SK-MEL-5 (cell line): ENCODE data around the gene BUB1. TPM values are rescaled to one million over a fixed set of nuclear protein-coding genes. Genes with fewer than 3 reads are reported as not detected.
"Not testable (repeated sequence)": the region's sequence is repeated elsewhere in the genome, so short reads cannot be mapped to it uniquely, and the experiment has no call there.

ENCODE experiments used
- DNase-seq: peaks from one replicate; pipeline ENCODE4 v3.0.0-alpha.2; 2016; ENCODE audit warnings: low read depth, low spot score
- in situ Hi-C: cut with HindIII; loops from 2 replicates; pipeline ENCODE4 v1.10.0; 2016; ENCODE audit warnings: low sequenced_read_pairs, high pct_unique_total_duplicates, low pct_unique_long_range_greater_than_20kb
- total RNA-seq: library from RNA; depleted of rRNA; stranded (reverse); fragments of >200 nt; shearing (Covaris generic); gene quantifications from 2 replicates; pipeline ENCODE4 v1.2.3, GENCODE V29; 2014

The BUB1 gene
- total RNA-seq, 1 experiment from 2014 or later: 52.6 TPM

DNA sequence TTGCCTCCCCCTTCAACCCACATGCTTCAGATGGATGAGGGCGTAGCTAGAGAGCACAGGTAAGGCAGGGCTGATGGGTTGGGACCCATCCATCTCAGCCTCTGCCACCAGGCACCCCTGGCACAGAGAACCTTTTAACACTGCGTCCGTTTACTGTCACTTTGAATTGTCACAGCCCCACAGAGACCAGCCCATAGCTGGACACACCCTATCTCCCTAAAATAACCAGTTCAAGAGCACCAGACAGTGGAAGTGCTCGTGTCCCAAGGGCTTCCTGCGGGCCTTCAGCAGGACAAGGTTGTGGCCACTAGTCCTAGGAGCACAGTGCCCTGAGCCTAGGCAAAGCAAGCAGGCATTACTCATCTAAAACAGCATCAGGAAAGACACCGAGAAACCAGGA is 20.4 kb upstream of the BUB1 start:
- DNase-seq, in situ Hi-C loops: not testable (repeated sequence)

DNA sequence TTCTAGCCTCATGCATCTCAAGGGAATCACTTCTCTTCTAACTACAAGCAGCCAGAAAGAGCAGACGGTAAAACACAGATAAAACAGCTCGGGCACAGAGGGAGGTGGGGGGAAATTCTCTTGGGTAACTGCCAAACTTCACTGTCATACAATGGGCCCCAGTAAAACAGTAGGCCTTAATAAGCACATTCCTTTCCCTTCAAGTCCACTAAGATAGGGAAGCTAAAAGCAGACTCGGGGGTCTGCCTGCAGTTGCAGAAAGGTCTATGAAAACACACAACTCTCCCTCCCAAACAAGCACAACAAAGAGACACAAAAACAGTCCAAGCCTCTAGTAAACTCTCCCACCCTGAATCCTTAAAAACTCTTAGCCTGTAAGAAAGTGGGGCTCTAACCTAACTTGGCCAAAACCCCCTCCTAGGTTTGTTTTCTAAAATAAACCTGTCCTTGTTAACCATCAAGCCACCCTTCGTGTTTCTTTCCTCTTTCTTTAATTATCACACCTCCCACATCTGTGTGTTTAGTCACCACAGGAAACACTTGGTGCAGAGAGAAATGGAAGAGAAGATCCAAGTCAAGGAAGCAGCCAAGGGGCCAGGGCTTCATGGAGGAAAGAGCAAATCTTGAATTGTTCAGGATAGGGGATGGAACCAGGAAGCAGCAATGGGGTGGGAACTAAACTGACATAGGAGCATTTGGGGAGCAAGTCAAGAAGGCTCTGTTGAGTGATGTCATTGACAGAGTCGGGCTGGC is 17.5 kb upstream of the BUB1 start:
- DNase-seq, in situ Hi-C loops: not testable (repeated sequence)

DNA sequence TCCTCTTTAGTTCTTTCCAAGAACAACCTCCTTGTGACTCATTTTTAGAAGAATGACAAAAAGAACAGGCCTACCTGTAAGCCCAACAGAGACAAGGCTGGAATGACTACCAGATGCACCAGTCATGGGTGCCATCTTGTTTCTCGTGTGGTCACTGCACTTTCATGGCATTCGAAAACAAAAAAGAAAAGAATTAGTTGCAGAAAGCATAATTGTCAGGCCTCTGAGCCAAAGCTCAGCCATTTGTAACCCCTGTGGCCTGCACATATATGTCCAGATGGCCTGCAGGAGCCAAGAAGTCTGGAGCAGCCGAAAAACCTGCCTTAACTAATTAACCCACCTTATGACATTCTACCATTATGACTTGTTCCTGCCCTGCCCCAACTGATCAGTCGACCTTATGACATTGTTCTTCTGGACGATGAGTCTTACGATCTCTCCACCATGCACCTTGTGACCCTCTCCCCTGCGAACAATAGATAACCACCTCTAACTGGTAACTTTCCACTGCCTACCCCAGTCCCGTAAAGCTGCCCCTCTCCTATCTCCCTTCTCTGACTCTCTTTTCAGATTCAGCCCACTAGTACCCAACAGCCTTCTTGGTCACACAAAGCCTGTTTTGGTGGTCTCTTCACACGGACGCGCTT is 13.9 kb upstream of the BUB1 start:
- in situ Hi-C loops: no loop called here
- DNase-seq: no peak

GRCh38 chr2:110690083-110690965 is 12.5 kb upstream of the BUB1 start:
- in situ Hi-C loops: no loop called here

DNA sequence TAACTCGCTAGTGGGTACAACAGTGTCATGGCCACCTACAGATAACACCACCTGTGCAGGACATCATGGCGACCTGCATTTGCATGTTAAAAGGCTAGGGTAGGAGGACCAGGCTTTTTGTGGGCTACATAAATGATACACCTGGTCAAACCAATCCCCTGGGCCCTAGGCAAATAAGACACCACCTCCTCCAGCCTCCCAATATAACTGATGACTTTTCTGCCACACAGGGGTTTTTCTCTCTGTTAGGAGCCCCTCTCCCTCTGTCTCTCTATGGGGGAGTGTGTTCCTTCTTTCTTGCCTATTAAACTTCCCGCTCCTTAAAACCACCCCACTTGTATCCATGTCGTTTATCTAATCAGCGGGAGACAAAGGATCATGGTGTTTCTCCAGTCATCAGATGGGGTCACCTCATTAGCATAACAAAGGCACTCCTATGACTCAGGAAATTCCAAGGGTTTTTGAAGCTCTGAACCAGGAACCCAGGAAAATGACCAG is 10.8 kb upstream of the BUB1 start:
- in situ Hi-C loops: no loop called here
- DNase-seq: no peak

More at GRCh38 chr2:110690083-110690965, 12.5 kb upstream of the BUB1 start:
- DNase-seq: no peak

GRCh38 chr2:110687775-110688484 is 10.1 kb upstream of the BUB1 start:
- DNase-seq, in situ Hi-C loops: not testable (repeated sequence)

GRCh38 chr2:110682872-110683271 is 5.0 kb upstream of the BUB1 start:
- in situ Hi-C loops: no loop called here
- DNase-seq: no peak

- in situ Hi-C loops: no loop called here
- no peak for DNase-seq
Measured at GRCh38 chr2:110682267-110682666, 4.4 kb upstream of the BUB1 start.

- no peak for DNase-seq
- in situ Hi-C loops: no loop called here
Measured at GRCh38 chr2:110680709-110681108, 2.8 kb upstream of the BUB1 start.

- in situ Hi-C loops: no loop called here
- no peak for DNase-seq
Measured at GRCh38 chr2:110679865-110680264, 2.0 kb upstream of the BUB1 start.

DNA sequence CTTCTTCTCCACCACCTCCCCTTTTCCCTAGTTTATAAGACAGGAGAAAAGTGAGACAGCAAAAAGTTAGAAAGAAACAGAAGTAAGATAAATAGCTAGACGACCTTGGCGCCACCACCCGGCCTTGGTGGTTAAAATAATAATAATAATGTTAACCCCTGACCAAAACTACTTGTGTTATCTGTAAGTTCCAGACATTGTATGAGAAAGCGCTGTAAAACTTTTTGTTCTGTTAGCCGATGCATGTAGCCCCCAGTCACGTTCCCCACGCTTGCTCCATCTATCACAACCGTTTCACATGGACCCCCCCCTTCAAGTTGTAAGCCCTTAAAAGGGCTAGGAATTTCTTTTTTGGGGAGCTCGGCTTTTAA is 1.5 kb upstream of the BUB1 start:
- DNase-seq: no peak
- in situ Hi-C loops: no loop called here

DNA sequence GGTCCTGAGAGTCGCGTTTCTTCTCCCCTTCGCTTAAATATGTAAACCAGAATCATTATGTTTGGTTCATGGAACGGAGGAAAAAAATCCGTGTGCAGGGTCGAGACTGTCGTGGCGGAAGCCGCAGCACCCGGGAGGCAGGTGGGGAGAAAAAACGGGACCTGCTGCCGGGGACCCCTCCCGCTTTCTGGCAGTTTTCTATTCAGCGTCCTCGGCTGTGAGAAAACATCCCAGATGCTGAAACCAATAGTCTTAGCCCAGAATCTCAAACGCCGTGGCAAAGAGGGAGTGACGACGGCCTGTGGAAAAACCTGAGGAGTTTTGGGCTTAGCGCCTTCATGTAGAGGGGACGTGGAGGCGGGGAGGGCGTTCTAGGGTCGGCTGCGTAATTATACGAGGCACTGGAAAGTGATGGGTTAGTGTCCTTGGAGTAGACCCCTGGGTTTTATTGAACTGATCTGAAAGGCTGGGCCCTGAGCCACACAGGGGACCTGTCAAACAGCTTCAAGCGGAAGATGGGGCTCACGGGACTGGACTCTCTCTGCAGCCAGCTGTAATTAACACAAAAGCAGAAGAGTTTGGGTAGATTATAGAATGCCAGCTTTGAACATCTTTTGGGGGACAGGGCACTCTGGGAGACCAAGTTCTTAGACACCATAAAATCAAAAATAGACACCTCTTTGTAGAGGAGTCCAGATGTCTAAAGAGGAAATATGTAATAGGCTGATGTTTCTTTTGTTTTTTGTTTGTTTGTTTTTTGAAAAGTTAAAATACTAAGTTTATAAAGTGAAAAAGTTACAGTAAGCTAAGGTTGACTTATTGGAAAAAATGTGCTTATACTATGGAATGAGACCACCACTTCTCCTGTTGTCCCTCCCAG is 834 bp upstream of the BUB1 start:
- peak; percentile 12 for DNase-seq
- in situ Hi-C loops: no loop called here

GRCh38 chr2:110677080-110677479 is 783 bp downstream of the BUB1 start:
- in situ Hi-C loops: no loop called here

GRCh38 chr2:110675679-110676078 is 2.2 kb downstream of the BUB1 start:
- in situ Hi-C loops: no loop called here
- DNase-seq: no peak

More at GRCh38 chr2:110677080-110677479, 783 bp downstream of the BUB1 start:
- DNase-seq: no peak

DNA sequence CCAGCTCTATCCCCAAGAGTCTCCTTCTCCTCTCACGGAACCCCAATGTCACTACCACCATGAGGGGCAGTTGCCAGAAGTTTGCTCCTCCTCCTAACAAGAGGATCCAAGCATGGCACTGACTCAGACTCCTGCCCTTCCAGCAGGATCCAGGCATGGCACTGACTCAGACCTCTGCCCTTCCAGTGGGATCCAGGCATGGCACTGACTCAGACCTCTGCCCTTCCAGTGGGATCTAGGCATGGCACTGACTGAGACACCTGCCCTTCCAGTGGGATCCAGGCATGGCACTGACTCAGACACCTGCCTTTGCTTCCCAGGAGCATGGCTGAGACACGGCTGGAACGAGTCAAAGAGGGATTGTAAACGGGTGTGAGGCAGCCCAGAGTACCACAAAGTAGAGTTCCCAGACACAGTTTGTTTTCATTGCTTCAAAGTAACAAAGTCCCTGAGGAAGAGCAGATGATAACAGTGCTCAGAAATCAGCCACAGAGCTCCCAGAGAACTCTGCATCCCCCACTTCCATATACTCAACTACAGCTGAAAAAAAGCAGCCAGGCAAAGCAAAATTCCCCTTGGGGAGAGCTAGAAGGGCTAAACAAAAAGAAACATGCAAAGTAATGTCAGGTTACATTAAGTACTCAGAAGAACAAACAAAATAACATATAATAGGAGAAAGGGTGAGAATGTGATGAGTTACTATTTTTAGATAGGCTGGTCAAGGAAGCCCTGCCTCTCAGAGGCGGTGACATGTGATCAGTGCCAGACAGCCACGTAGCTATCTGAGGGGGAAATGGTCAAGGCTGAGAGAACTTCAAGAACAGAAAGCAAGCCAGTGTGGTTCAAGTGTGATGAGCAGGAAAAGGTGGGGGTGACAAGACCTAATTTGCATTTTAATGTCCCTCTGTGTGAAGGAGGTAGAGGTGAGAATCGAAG is 3.0 kb downstream of the BUB1 start:
- in situ Hi-C loops: no loop called here
- DNase-seq: peak; percentile 44

DNA sequence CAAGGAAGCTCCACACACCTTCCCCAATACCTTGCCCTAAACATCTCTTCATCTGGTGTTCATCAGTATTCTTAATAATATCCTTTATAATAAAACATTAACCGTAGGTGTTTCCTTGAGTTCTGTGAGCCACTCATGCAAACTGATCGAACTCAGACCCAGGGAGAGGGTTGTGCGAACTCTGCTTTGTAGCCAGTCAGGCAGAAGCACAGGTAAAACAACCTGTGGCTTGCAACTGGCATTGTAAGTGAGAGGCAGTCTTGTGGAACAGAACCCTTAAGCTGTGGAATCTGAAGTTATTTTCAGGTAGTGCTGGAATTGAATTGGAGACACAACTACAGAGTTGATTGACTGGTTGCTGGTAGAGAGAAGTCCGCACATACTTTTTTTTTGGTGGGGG is 4.7 kb downstream of the BUB1 start:
- in situ Hi-C loops: no loop called here
- DNase-seq: no peak
